HEK293T (cell line): ENCODE data around the gene C1orf185.
A peak's percentile ranks its signal among the peaks of the same experiment; 100 is the strongest.
"Not testable (repeated sequence)": the region's sequence is repeated elsewhere in the genome, so short reads cannot be mapped to it uniquely, and the experiment has no call there.

ENCODE experiments used
- CTCF ChIA-PET: fragments of 350-600 bp; formaldehyde crosslinking; extraction: SDS; loops from one replicate; lab custom pipeline; 2021; ENCODE audit warnings: antibody characterized with exemption, inconsistent platforms; lab: Yijun Ruan, JAX
- POLR2A ChIA-PET: fragments of 350-600 bp; formaldehyde crosslinking; extraction: SDS; loops from one replicate; lab custom pipeline; 2020; ENCODE audit warnings: antibody characterized with exemption, inconsistent platforms; lab: Yijun Ruan, JAX
- DNase-seq: peaks from one replicate; pipeline ENCODE4 v3.0.0; 2012; ENCODE audit warnings: mixed read lengths; ENCODE audit errors: extremely low spot score
- ARNT ChIP-seq: fragments of 450-650 bp; IDR thresholded peaks from 2 replicates; pipeline ENCODE4 v1.6.1; 2017; ENCODE audit warnings: mild to moderate bottlenecking
- BHLHE40 ChIP-seq: fragments of 450-650 bp; IDR thresholded peaks from 2 replicates; pipeline ENCODE4 v1.6.1; 2016; ENCODE audit warnings: mild to moderate bottlenecking, moderate library complexity, borderline replicate concordance
- CTBP1 ChIP-seq: fragments of 450-650 bp; IDR thresholded peaks from 2 replicates; pipeline ENCODE4 v1.6.1; 2016; ENCODE audit warnings: borderline replicate concordance
- ELF4 ChIP-seq: fragments of 450-650 bp; IDR thresholded peaks from 2 replicates; pipeline ENCODE4 v1.6.1; 2017; ENCODE audit warnings: antibody characterized with exemption
- FOXA1 ChIP-seq: fragments of 450-650 bp; IDR thresholded peaks from 2 replicates; pipeline ENCODE4 v1.6.1; 2016; ENCODE audit warnings: mild to moderate bottlenecking
- FOXK2 ChIP-seq: fragments of 450-650 bp; IDR thresholded peaks from 2 replicates; pipeline ENCODE4 v1.6.1; 2016; ENCODE audit warnings: mild to moderate bottlenecking
- FOXM1 ChIP-seq: fragments of 450-650 bp; IDR thresholded peaks from 2 replicates; pipeline ENCODE4 v1.6.1; 2017; ENCODE audit warnings: mild to moderate bottlenecking, borderline replicate concordance
- HDGF ChIP-seq: fragments of 450-650 bp; IDR thresholded peaks from 2 replicates; pipeline ENCODE4 v1.6.1; 2017; ENCODE audit warnings: antibody characterized with exemption, borderline replicate concordance
- L3MBTL2 ChIP-seq: fragments of 450-650 bp; conservative IDR thresholded peaks from 2 replicates; pipeline ENCODE4 v1.6.1; 2016; ENCODE audit warnings: mild to moderate bottlenecking
- LEF1 ChIP-seq: fragments of 450-650 bp; IDR thresholded peaks from 2 replicates; pipeline ENCODE4 v1.6.1; 2017; ENCODE audit warnings: mild to moderate bottlenecking, borderline replicate concordance
- NFRKB ChIP-seq: fragments of 450-650 bp; IDR thresholded peaks from 2 replicates; pipeline ENCODE4 v1.6.1; 2016; ENCODE audit warnings: mild to moderate bottlenecking, moderate library complexity
- PKNOX1 ChIP-seq: fragments of 450-650 bp; IDR thresholded peaks from 2 replicates; pipeline ENCODE4 v1.6.1; 2016
- SP1 ChIP-seq: fragments of 450-650 bp; IDR thresholded peaks from 2 replicates; pipeline ENCODE4 v1.6.1; 2017
- SUZ12 ChIP-seq: fragments of 450-650 bp; IDR thresholded peaks from 2 replicates; pipeline ENCODE4 v1.6.1; 2016; ENCODE audit warnings: mild to moderate bottlenecking
- TARDBP ChIP-seq: fragments of 450-650 bp; IDR thresholded peaks from 2 replicates; pipeline ENCODE4 v1.6.1; 2016
- ZNF384 ChIP-seq: fragments of 450-650 bp; IDR thresholded peaks from 2 replicates; pipeline ENCODE4 v1.6.1; 2016

C1orf185 gene

GRCh38 chr1:51170342-51170741, 68.3 kb downstream of the C1orf185 start:
- no peak for TF ChIP-seq SUZ12
- TF ChIP-seq FOXK2: no peak
- no peak for TF ChIP-seq L3MBTL2
- no peak for TF ChIP-seq NFRKB
- TF ChIP-seq ZNF384: no peak
- no peak for TF ChIP-seq CTBP1
- TF ChIP-seq FOXM1: no peak
- DNase-seq: no peak
- POLR2A ChIA-PET: no interaction called here
- CTCF ChIA-PET: no interaction called here

- no peak for TF ChIP-seq NFRKB
- TF ChIP-seq L3MBTL2: no peak
- TF ChIP-seq TARDBP: no peak
- no peak for TF ChIP-seq FOXA1
- no peak for TF ChIP-seq CTBP1
- ChIA-PET POLR2A (no interaction called here), CTCF (no interaction called here)
- no peak for DNase-seq
Measured at GRCh38 chr1:51172811-51173210, 70.8 kb downstream of the C1orf185 start.

GRCh38 chr1:51175278-51175677, 73.2 kb downstream of the C1orf185 start:
- ChIA-PET POLR2A (no interaction called here), CTCF (interaction anchor here (1.1 kb wide), 1 partner anchor 14 kb away, joined by 5 read pairs; no protein-coding TSS in a partner anchor)
- no peak for TF ChIP-seq CTBP1
- no peak for TF ChIP-seq TARDBP
- no peak for TF ChIP-seq FOXA1
- no peak for TF ChIP-seq ZNF384
- TF ChIP-seq LEF1: no peak
- no peak for TF ChIP-seq L3MBTL2
- TF ChIP-seq PKNOX1: no peak
- TF ChIP-seq ELF4: no peak
- no peak for TF ChIP-seq NFRKB
- no peak for TF ChIP-seq FOXK2
- TF ChIP-seq SP1: no peak
- TF ChIP-seq FOXM1: no peak
- TF ChIP-seq SUZ12: no peak
- no peak for TF ChIP-seq BHLHE40
- TF ChIP-seq ARNT: no peak
- TF ChIP-seq HDGF: no peak
- DNase-seq: no peak

GRCh38 chr1:51177988-51178387, 76.0 kb downstream of the C1orf185 start:
- DNase-seq, POLR2A ChIA-PET: not testable (repeated sequence)
- CTCF ChIA-PET: interaction anchor here (2.4 kb wide), 1 partner anchor 12 kb away, joined by 12 read pairs; no protein-coding TSS in a partner anchor

GRCh38 chr1:51188230-51188629, 86.2 kb downstream of the C1orf185 start:
- POLR2A ChIA-PET: interaction anchor here (1.1 kb wide), 1 partner anchor 218 kb away, joined by 4 read pairs; the partner anchor contains the start of gene CDKN2C

GRCh38 chr1:51189421-51190073, 87.5 kb downstream of the C1orf185 start:
- ChIA-PET CTCF (interaction anchor here (0.8 to 3.1 kb wide), 12 partner anchors 9 to 821 kb away, joined by 3 to 12 read pairs (median 4); no protein-coding TSS in a partner anchor), POLR2A (interaction anchor here (1.1 kb wide), 1 partner anchor 220 kb away, joined by 4 read pairs; the partner anchor contains the start of gene CDKN2C)
- peak; percentile 66 for DNase-seq
- TF ChIP-seq ZNF384 (peak; percentile 83), TARDBP (no peak), L3MBTL2 (no peak), SUZ12 (no peak)

More at GRCh38 chr1:51188230-51188629, 86.2 kb downstream of the C1orf185 start:
- DNase-seq: no peak
- CTCF ChIA-PET: interaction anchor here (0.6 to 3.1 kb wide), 3 partner anchors 9 to 258 kb away, joined by 3 to 12 read pairs (median 3); no protein-coding TSS in a partner anchor
- TF ChIP-seq FOXM1 (no peak), FOXA1 (no peak), ARNT (no peak), NFRKB (no peak), LEF1 (no peak), HDGF (no peak), BHLHE40 (no peak), FOXK2 (no peak), TARDBP (no peak), CTBP1 (no peak), PKNOX1 (no peak), ELF4 (no peak)

- CTCF ChIA-PET: interaction anchor here (0.6 to 3.1 kb wide), 7 partner anchors 12 to 414 kb away, joined by 3 to 12 read pairs (median 3); partner anchors contain the start of gene FAF1
Measured at GRCh38 chr1:51190961-51191360, 88.9 kb downstream of the C1orf185 start.

More at GRCh38 chr1:51190961-51191360, 88.9 kb downstream of the C1orf185 start:
- TF ChIP-seq HDGF (no peak), FOXM1 (no peak), FOXK2 (no peak), CTBP1 (no peak), NFRKB (no peak), SUZ12 (no peak)
- POLR2A ChIA-PET: no interaction called here
- DNase-seq: no peak
